ENCODE data around the gene C2CD3.

C2CD3 gene

GRCh38 chr11:74015919-74016684 lies 154.7 kb downstream of the C2CD3 start:
- no peak for DNase-seq

- DNase-seq, result no peak
These were observed 155.9 kb downstream of the C2CD3 start for GRCh38 chr11:74014880-74015279.

- DNase-seq, result no peak
These were observed 157.7 kb downstream of the C2CD3 start for GRCh38 chr11:74013141-74013540.

GRCh38 chr11:74012074-74012809 lies 158.6 kb downstream of the C2CD3 start:
- no peak for DNase-seq

GRCh38 chr11:74011360-74012073 lies 159.3 kb downstream of the C2CD3 start:
- no peak for DNase-seq

GRCh38 chr11:74010306-74011300 lies 160.2 kb downstream of the C2CD3 start:
- no peak for DNase-seq

- DNase-seq, result no peak
These were observed 161.0 kb downstream of the C2CD3 start for GRCh38 chr11:74009675-74010305.

GRCh38 chr11:74009230-74009547 lies 161.6 kb downstream of the C2CD3 start:
- DNase-seq, result no peak

- DNase-seq, result no peak
These were observed 162.2 kb downstream of the C2CD3 start, which contains the start of gene UCP3 for GRCh38 chr11:74008373-74009229. UCP3 (minus strand) TSS chr11:74009085; CDS start chr11:74007042, 2,043 bp downstream.

- no peak for DNase-seq
These were observed 163.0 kb downstream of the C2CD3 start for GRCh38 chr11:74007691-74008372.

- no peak for DNase-seq
These were observed 164.0 kb downstream of the C2CD3 start for GRCh38 chr11:74006743-74007304.

GRCh38 chr11:74005721-74006517 lies 164.9 kb downstream of the C2CD3 start:
- no peak for DNase-seq

- DNase-seq, result no peak
These were observed 165.8 kb downstream of the C2CD3 start for GRCh38 chr11:74004759-74005615.

- DNase-seq, result no peak
These were observed 166.6 kb downstream of the C2CD3 start for GRCh38 chr11:74004046-74004695.

- DNase-seq, result no peak
These were observed 168.0 kb downstream of the C2CD3 start for GRCh38 chr11:74002832-74003231.

GRCh38 chr11:74001822-74002286 lies 168.9 kb downstream of the C2CD3 start:
- DNase-seq, result no peak

Measured in SHP77 (cell line).